Central memory CD8-positive, alpha-beta T cell (primary cell): ENCODE results near the gene EPAS1.

Source experiments
- ATAC-seq: fragments of 150-1000 bp; cut with Tn5 transposase; replicated peaks from 2 replicates; pipeline ENCODE4 v1.10.0; 2022; ENCODE audit warnings: mild to moderate bottlenecking, moderate FRiP score, moderate number of reproducible peaks; ENCODE audit not compliant: poor library complexity, severe bottlenecking; ENCODE audit errors: extremely low read depth
- DNase-seq, 2 donors: peaks; one replicate each; pipeline ENCODE4 v3.0.0; 2021; ENCODE audit warnings: low spot score in 2 of 2
- H3K27ac Mint-ChIP-seq: one replicate; pipeline ENCODE4 v1.8.0; 2022; ENCODE audit warnings: low read depth, mild to moderate bottlenecking, moderate library complexity, mixed read lengths
- H3K27me3 Mint-ChIP-seq: one replicate; pipeline ENCODE4 v1.8.0; 2022; ENCODE audit warnings: mixed read lengths
- H3K36me3 Mint-ChIP-seq: one replicate; pipeline ENCODE4 v1.8.0; 2022; ENCODE audit warnings: mild to moderate bottlenecking, moderate library complexity, mixed read lengths; ENCODE audit not compliant: insufficient read depth
- H3K4me1 Mint-ChIP-seq: one replicate; pipeline ENCODE4 v1.8.0; 2022; ENCODE audit warnings: mixed read lengths
- H3K4me3 Mint-ChIP-seq: one replicate; pipeline ENCODE4 v1.8.0; 2022; ENCODE audit warnings: mild to moderate bottlenecking, moderate library complexity, mixed read lengths
- H3K9me3 Mint-ChIP-seq: one replicate; pipeline ENCODE4 v1.8.0; 2022; ENCODE audit warnings: mixed read lengths

The EPAS1 gene

GRCh38 chr2:46375566-46376125 is 78.4 kb downstream of the EPAS1 start:
- ATAC-seq: no peak
- Mint-ChIP-seq H3K4me1 (no peaks in the 10 kb centered on the region), H3K27me3 (no peaks in the 10 kb centered on the region), H3K4me3 (no peak overlapping the region), H3K27ac (no peak overlapping the region), H3K9me3 (no peaks in the 10 kb centered on the region), H3K36me3 (no peaks in the 10 kb centered on the region)
- no peak for DNase-seq

- DNase-seq (no peak), ATAC-seq (no peak)
- Mint-ChIP-seq H3K27me3 (no peaks in the 10 kb centered on the region), H3K27ac (no peak overlapping the region), H3K4me3 (no peak overlapping the region), H3K9me3 (no peaks in the 10 kb centered on the region), H3K36me3 (no peaks in the 10 kb centered on the region), H3K4me1 (no peaks in the 10 kb centered on the region)
Measured at GRCh38 chr2:46376586-46376985, 79.4 kb downstream of the EPAS1 start.

GRCh38 chr2:46377101-46377581 is 79.9 kb downstream of the EPAS1 start:
- Mint-ChIP-seq H3K27ac (no peak overlapping the region), H3K9me3 (no peaks in the 10 kb centered on the region), H3K27me3 (no peaks in the 10 kb centered on the region), H3K4me3 (no peak overlapping the region), H3K36me3 (no peaks in the 10 kb centered on the region), H3K4me1 (no peaks in the 10 kb centered on the region)
- ATAC-seq (no peak), DNase-seq (no peak)

GRCh38 chr2:46377666-46378560 is 80.7 kb downstream of the EPAS1 start:
- H3K4me1 Mint-ChIP-seq: no peaks in the 10 kb centered on the region
- no peaks in the 10 kb centered on the region for H3K27me3 Mint-ChIP-seq
- DNase-seq (no peak), ATAC-seq (no peak)
- no peak overlapping the region for H3K27ac Mint-ChIP-seq
- no peaks in the 10 kb centered on the region for H3K9me3 Mint-ChIP-seq
- no peaks in the 10 kb centered on the region for H3K36me3 Mint-ChIP-seq
- no peak overlapping the region for H3K4me3 Mint-ChIP-seq

- no peaks in the 10 kb centered on the region for H3K27me3 Mint-ChIP-seq
- no peak overlapping the region for H3K27ac Mint-ChIP-seq
- no peak overlapping the region for H3K4me3 Mint-ChIP-seq
Measured at GRCh38 chr2:46378616-46379015, 81.4 kb downstream of the EPAS1 start.

GRCh38 chr2:46379213-46380037 is 82.2 kb downstream of the EPAS1 start:
- H3K4me1 Mint-ChIP-seq: no peaks in the 10 kb centered on the region
- no peaks in the 10 kb centered on the region for H3K27me3 Mint-ChIP-seq
- H3K9me3 Mint-ChIP-seq: no peaks in the 10 kb centered on the region
- ATAC-seq (no peak), DNase-seq (no peak)
- H3K27ac Mint-ChIP-seq: no peak overlapping the region
- H3K36me3 Mint-ChIP-seq: no peaks in the 10 kb centered on the region
- no peak overlapping the region for H3K4me3 Mint-ChIP-seq

More at GRCh38 chr2:46378616-46379015, 81.4 kb downstream of the EPAS1 start:
- Mint-ChIP-seq H3K9me3 (no peaks in the 10 kb centered on the region), H3K36me3 (no peaks in the 10 kb centered on the region), H3K4me1 (no peaks in the 10 kb centered on the region)
- ATAC-seq (no peak), DNase-seq (no peak)

- Mint-ChIP-seq H3K9me3 (no peaks in the 10 kb centered on the region), H3K27me3 (no peaks in the 10 kb centered on the region), H3K4me3 (no peak overlapping the region), H3K4me1 (no peaks in the 10 kb centered on the region), H3K36me3 (no peaks in the 10 kb centered on the region), H3K27ac (no peak overlapping the region)
- DNase-seq: no peak
- no peak for ATAC-seq
Measured at GRCh38 chr2:46380038-46380940, 83.1 kb downstream of the EPAS1 start.

- Mint-ChIP-seq H3K9me3 (no peaks in the 10 kb centered on the region), H3K27ac (no peak overlapping the region), H3K4me1 (no peaks in the 10 kb centered on the region), H3K36me3 (no peaks in the 10 kb centered on the region), H3K4me3 (no peak overlapping the region), H3K27me3 (no peaks in the 10 kb centered on the region)
- DNase-seq (no peak), ATAC-seq (no peak)
Measured at GRCh38 chr2:46381263-46381849, 84.1 kb downstream of the EPAS1 start.

- no peak overlapping the region for H3K4me3 Mint-ChIP-seq
- H3K9me3 Mint-ChIP-seq: no peaks in the 10 kb centered on the region
- no peaks in the 10 kb centered on the region for H3K27me3 Mint-ChIP-seq
- no peak for DNase-seq
- no peaks in the 10 kb centered on the region for H3K36me3 Mint-ChIP-seq
- no peak for ATAC-seq
- H3K4me1 Mint-ChIP-seq: no peaks in the 10 kb centered on the region
- peak overlapping the region; percentile 71 for H3K27ac Mint-ChIP-seq
Measured at GRCh38 chr2:46381871-46382270, 84.7 kb downstream of the EPAS1 start.

- H3K27ac Mint-ChIP-seq: peak overlapping the region; percentile 71
- ATAC-seq: no peak
Measured at GRCh38 chr2:46382331-46383112, 85.3 kb downstream of the EPAS1 start.

GRCh38 chr2:46383113-46383395 is 85.8 kb downstream of the EPAS1 start:
- H3K27ac Mint-ChIP-seq: no peak overlapping the region
- H3K27me3 Mint-ChIP-seq: no peaks in the 10 kb centered on the region
- H3K4me1 Mint-ChIP-seq: no peaks in the 10 kb centered on the region
- no peak overlapping the region for H3K4me3 Mint-ChIP-seq
- H3K36me3 Mint-ChIP-seq: no peaks in the 10 kb centered on the region
- no peak for DNase-seq
- H3K9me3 Mint-ChIP-seq: no peaks in the 10 kb centered on the region
- no peak for ATAC-seq

More at GRCh38 chr2:46382331-46383112, 85.3 kb downstream of the EPAS1 start:
- Mint-ChIP-seq H3K27me3 (no peaks in the 10 kb centered on the region), H3K36me3 (no peaks in the 10 kb centered on the region), H3K9me3 (no peaks in the 10 kb centered on the region), H3K4me3 (no peak overlapping the region), H3K4me1 (no peaks in the 10 kb centered on the region)
- no peak for DNase-seq
